Stimulated activated CD4-positive, alpha-beta T cell treated with anti-CD3 and anti-CD28 coated beads, Interleukin-12 subunit alpha, Interleukin-12 subunit beta, amount 100 ng/mL, for 24 hours (primary cell): ENCODE data around the gene RBM43.
"Not testable (repeated sequence)": the region's sequence is repeated elsewhere in the genome, so short reads cannot be mapped to it uniquely, and the experiment has no call there.

ENCODE experiments used
- DNase-seq, 2 experiments: peaks; one replicate each; pipeline ENCODE4 v3.0.0-alpha.2; 2020; ENCODE audit warnings: low read depth in 2 of 2

The RBM43 gene

GRCh38 chr2:151261231-151261976 lies at the start of gene RBM43:
Gene RBM43, minus strand, starts transcription at chr2:151261863. Its CDS starts 136 bp downstream, at chr2:151261727.
- DNase-seq: peak; percentile 56 to 72

GRCh38 chr2:151310313-151310712 lies 48.6 kb upstream of the RBM43 start:
- not testable (repeated sequence) for DNase-seq

GRCh38 chr2:151306621-151307020 lies 45.0 kb upstream of the RBM43 start:
- DNase-seq: no peak

GRCh38 chr2:151305129-151305691 lies 43.5 kb upstream of the RBM43 start:
- DNase-seq: no peak

GRCh38 chr2:151302879-151303278 lies 41.2 kb upstream of the RBM43 start:
- no peak for DNase-seq

GRCh38 chr2:151302404-151302803 lies 40.7 kb upstream of the RBM43 start:
- no peak for DNase-seq

- DNase-seq: no peak
Measured at GRCh38 chr2:151299920-151300539, 38.4 kb upstream of the RBM43 start.

GRCh38 chr2:151297882-151298281 lies 36.2 kb upstream of the RBM43 start:
- no peak for DNase-seq

GRCh38 chr2:151295926-151296325 lies 34.3 kb upstream of the RBM43 start:
- DNase-seq: not testable (repeated sequence)

- DNase-seq: no peak
Measured at GRCh38 chr2:151292546-151292945, 30.9 kb upstream of the RBM43 start.

GRCh38 chr2:151292141-151292540 lies 30.5 kb upstream of the RBM43 start:
- DNase-seq: no peak

GRCh38 chr2:151291224-151291623 lies 29.6 kb upstream of the RBM43 start:
- no peak for DNase-seq

- DNase-seq: no peak
Measured at GRCh38 chr2:151289972-151290866, 28.6 kb upstream of the RBM43 start.

- no peak for DNase-seq
Measured at GRCh38 chr2:151287513-151288250, 26.0 kb upstream of the RBM43 start.

GRCh38 chr2:151282401-151282800 lies 20.7 kb upstream of the RBM43 start:
- no peak for DNase-seq

GRCh38 chr2:151280271-151280670 lies 18.6 kb upstream of the RBM43 start:
- DNase-seq: no peak

- no peak for DNase-seq
Measured at GRCh38 chr2:151278487-151278886, 16.8 kb upstream of the RBM43 start.

GRCh38 chr2:151277067-151277466 lies 15.4 kb upstream of the RBM43 start:
- DNase-seq: no peak

- DNase-seq: no peak
Measured at GRCh38 chr2:151275291-151275690, 13.6 kb upstream of the RBM43 start.

- no peak for DNase-seq
Measured at GRCh38 chr2:151271824-151272223, 10.2 kb upstream of the RBM43 start.

- DNase-seq: no peak
Measured at GRCh38 chr2:151269798-151270568, 8.3 kb upstream of the RBM43 start.
